Thyroid gland (tissue), 4 donors: ENCODE results near the gene P2RY2.

ENCODE experiments used
- CTCF ChIP-seq, 6 experiments: fragments of 200-600 bp in 3 of 6; fragments of 450-650 bp in 3 of 6; sonication (generic) in 3 of 6; IDR thresholded peaks; one replicate each; pipeline ENCODE4 v1.5.1; 2016 to 2019; ENCODE audit warnings: antibody characterized with exemption in 6 of 6, mild to moderate bottlenecking in 2 of 6, inconsistent platforms in 1 of 6, moderate library complexity in 1 of 6
- POLR2A ChIP-seq, 2 donors: fragments of 450-650 bp; IDR thresholded peaks; one replicate each; pipeline ENCODE4 v1.6.1; 2017; ENCODE audit warnings: antibody characterized with exemption in 2 of 2, mild to moderate bottlenecking in 2 of 2, moderate library complexity in 1 of 2

GRCh38 chr11:73196576-73196975 is 21.5 kb upstream of the P2RY2 start:
- peak in 1 of 2 donors; percentile 27 for TF ChIP-seq POLR2A (IDR thresholded peaks at IDR 0.05)
- TF ChIP-seq CTCF (IDR thresholded peaks at IDR 0.05): no peak
